Natural killer cell (primary cell): ENCODE measurements around the gene SSBP2. TPM values are rescaled to one million over a fixed set of nuclear protein-coding genes. Genes with fewer than 3 reads are reported as not detected.

Experiments
- ATAC-seq, 3 donors: fragments of 150-1000 bp in 2 of 3; fragments of 200-7000 bp in 1 of 3; cut with Tn5 transposase; 1 replicate in 1 of 3; 2 replicates in 2 of 3; pipeline ENCODE4 v1.10.0; 2021; ENCODE audit warnings: mild to moderate bottlenecking in 2 of 3, moderate library complexity in 2 of 3
- DNase-seq, 2 donors: peaks; one replicate each; pipeline versions ENCODE4 v3.0.0 to v3.0.0-alpha.2; 2013 to 2021; ENCODE audit warnings: mixed read lengths in 1 of 2
- H3K27ac ChIP-seq: one replicate; pipeline ENCODE4 v1.5.1; 2013; ENCODE audit warnings: mild to moderate bottlenecking, low read length
- H3K27me3 ChIP-seq: one replicate; pipeline ENCODE4 v1.6.1; 2013; ENCODE audit warnings: low read length; ENCODE audit not compliant: control insufficient read depth, insufficient read depth
- H3K36me3 ChIP-seq: one replicate; pipeline ENCODE4 v1.6.1; 2013; ENCODE audit warnings: low read length; ENCODE audit not compliant: control insufficient read depth, insufficient read depth
- H3K4me1 ChIP-seq: one replicate; pipeline ENCODE4 v1.6.1; 2013; ENCODE audit warnings: low read length; ENCODE audit not compliant: control insufficient read depth, insufficient read depth
- H3K4me3 ChIP-seq: one replicate; pipeline ENCODE4 v1.5.1; 2013; ENCODE audit warnings: low read length
- H3K9me3 ChIP-seq: one replicate; pipeline ENCODE4 v1.6.1; 2013; ENCODE audit warnings: low read length; ENCODE audit not compliant: control insufficient read depth, insufficient read depth
- H3K27ac Mint-ChIP-seq, 2 donors: one replicate each; pipeline ENCODE4 v1.8.0; 2022; ENCODE audit warnings: mild to moderate bottlenecking in 2 of 2, mixed read lengths in 2 of 2, moderate library complexity in 1 of 2
- H3K27me3 Mint-ChIP-seq, 2 donors: one replicate each; pipeline ENCODE4 v1.8.0; 2022; ENCODE audit warnings: low read depth in 2 of 2, mixed read lengths in 2 of 2
- H3K36me3 Mint-ChIP-seq: one replicate; pipeline ENCODE4 v1.8.0; 2022; ENCODE audit warnings: mixed read lengths
- H3K4me1 Mint-ChIP-seq, 2 donors: one replicate each; pipeline ENCODE4 v1.8.0; 2022; ENCODE audit warnings: mixed read lengths in 2 of 2
- H3K4me3 Mint-ChIP-seq: one replicate; pipeline ENCODE4 v1.8.0; 2022; ENCODE audit warnings: mild to moderate bottlenecking, moderate library complexity, mixed read lengths
- H3K9me3 Mint-ChIP-seq, 2 donors: one replicate each; pipeline ENCODE4 v1.8.0; 2022; ENCODE audit warnings: mixed read lengths in 2 of 2
- CTCF ChIP-seq: fragments of 200-600 bp; IDR thresholded peaks from one replicate; pipeline ENCODE4 v1.8.0; 2022; ENCODE audit warnings: antibody characterized with exemption
- WGBS: methylation state at CpG from one replicate; pipeline ENCODE4 v1.1.7; 2013; ENCODE audit warnings: missing lambda C conversion rate; ENCODE audit not compliant: insufficient coverage; 5-methylcytosine and 5-hydroxymethylcytosine counted together
- intact Hi-C: fragments of 100-400 bp; cut with micrococcal nuclease; formaldehyde crosslinking; loops from one replicate; pipeline ENCODE4 v1.14.2; 2022
- total RNA-seq, 4 donors: library from RNA; stranded (reverse); fragments of 120-200 nt in 1 of 4; gene quantifications; one replicate each; pipeline versions ENCODE4 v1.2.3 to v1.2.4, GENCODE V29; 2013 to 2022

The SSBP2 gene
- total RNA-seq, 3 donors from 2014 or later (not counting 1 experiment from before 2014, with no cell fraction given) = 13.1 to 17.3 (median 14.8) TPM

DNA sequence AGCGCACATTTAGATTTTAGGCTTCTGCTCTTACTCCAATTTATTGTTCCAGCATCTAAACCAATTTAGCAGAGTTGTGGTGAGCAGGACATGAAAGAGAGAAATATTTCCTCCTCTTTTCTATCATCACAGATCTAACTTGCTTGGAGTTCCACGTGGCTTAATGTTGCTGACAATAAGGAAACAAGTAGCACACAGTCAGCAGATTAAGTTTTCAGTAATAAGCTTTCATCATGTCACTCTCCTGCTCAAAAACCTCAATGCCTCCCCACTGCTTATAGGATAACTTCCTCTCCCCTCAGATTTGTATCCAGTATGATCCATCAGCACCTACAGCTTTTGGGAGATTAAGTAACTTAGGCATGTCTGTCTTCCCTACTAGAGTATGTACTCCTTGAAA, 10.4 kb upstream of the SSBP2 start:
- Histone ChIP-seq H3K4me1 (no peaks in the 10 kb centered on the region), H3K4me3 (no peak overlapping the region), H3K27ac (no peak overlapping the region), H3K27me3 (no peaks in the 10 kb centered on the region), H3K9me3 (no peaks in the 10 kb centered on the region), H3K36me3 (no peaks in the 10 kb centered on the region)
- ATAC-seq (no peak), DNase-seq (no peak)
- H3K27ac Mint-ChIP-seq = no peak overlapping the region
- no peaks in the 10 kb centered on the region for H3K36me3 Mint-ChIP-seq
- H3K9me3 Mint-ChIP-seq = no peaks in the 10 kb centered on the region
- 50% methylated on average over 2 of the region's 2 CpGs for WGBS
- intact Hi-C loops = no loop called here
- peaks cover 28 to 34% of the 10 kb centered on the region in 2 donors for H3K27me3 Mint-ChIP-seq
- H3K4me3 Mint-ChIP-seq = no peak overlapping the region
- no peak for TF ChIP-seq CTCF
- no peaks in the 10 kb centered on the region for H3K4me1 Mint-ChIP-seq

DNA sequence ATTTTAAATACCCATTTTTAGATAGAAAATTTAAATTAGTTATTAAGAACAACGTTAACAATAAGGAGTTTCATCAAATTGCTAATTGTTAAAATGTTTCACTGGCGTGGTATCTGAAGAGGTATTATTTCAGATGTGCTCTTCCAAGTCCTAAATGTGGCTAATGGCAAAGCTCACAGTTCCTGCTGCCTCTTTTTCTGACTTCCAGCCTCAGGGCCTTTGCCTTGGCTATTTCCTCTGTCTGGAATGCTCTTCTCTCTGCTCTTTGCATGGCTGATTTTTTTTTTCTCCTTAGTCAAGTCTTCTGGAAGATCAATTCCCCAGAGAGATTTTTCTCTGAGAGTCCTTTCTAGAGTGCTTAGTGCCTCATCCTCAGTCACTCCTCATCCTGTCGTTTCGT, 9.6 kb upstream of the SSBP2 start:
- H3K27ac ChIP-seq = no peak overlapping the region
- H3K36me3 ChIP-seq = no peaks in the 10 kb centered on the region
- no peaks in the 10 kb centered on the region for H3K9me3 Mint-ChIP-seq
- TF ChIP-seq CTCF = no peak
- no peaks in the 10 kb centered on the region for H3K9me3 ChIP-seq
- H3K27me3 ChIP-seq = no peaks in the 10 kb centered on the region
- H3K36me3 Mint-ChIP-seq = no peaks in the 10 kb centered on the region
- no peak overlapping the region for H3K4me3 Mint-ChIP-seq
- no peaks in the 10 kb centered on the region for H3K4me1 ChIP-seq
- no peak overlapping the region for H3K4me3 ChIP-seq
- 80% methylated on average over 4 of the region's 4 CpGs for WGBS
- intact Hi-C loops = no loop called here
- DNase-seq (no peak), ATAC-seq (no peak)
- H3K27ac Mint-ChIP-seq = no peak overlapping the region
- no peaks in the 10 kb centered on the region for H3K4me1 Mint-ChIP-seq
- H3K27me3 Mint-ChIP-seq = peaks cover 28 to 38% of the 10 kb centered on the region in 2 donors

GRCh38 chr5:81759632-81760005, 8.7 kb upstream of the SSBP2 start:
- no peak for ATAC-seq
- no peak overlapping the region for H3K27ac Mint-ChIP-seq
- no peaks in the 10 kb centered on the region for H3K4me1 ChIP-seq
- H3K9me3 ChIP-seq = no peaks in the 10 kb centered on the region
- no peaks in the 10 kb centered on the region for H3K36me3 ChIP-seq
- no peak for DNase-seq
- H3K4me3 ChIP-seq = no peak overlapping the region
- no peaks in the 10 kb centered on the region for H3K9me3 Mint-ChIP-seq
- TF ChIP-seq CTCF = no peak
- H3K27me3 ChIP-seq = no peaks in the 10 kb centered on the region
- intact Hi-C loops = no loop called here
- H3K4me3 Mint-ChIP-seq = no peak overlapping the region
- H3K27me3 Mint-ChIP-seq = peaks cover 28 to 38% of the 10 kb centered on the region in 2 donors
- H3K4me1 Mint-ChIP-seq = no peaks in the 10 kb centered on the region
- H3K27ac ChIP-seq = no peak overlapping the region
- WGBS = 54% methylated on average over 5 of the region's 6 CpGs
- H3K36me3 Mint-ChIP-seq = no peaks in the 10 kb centered on the region

DNA sequence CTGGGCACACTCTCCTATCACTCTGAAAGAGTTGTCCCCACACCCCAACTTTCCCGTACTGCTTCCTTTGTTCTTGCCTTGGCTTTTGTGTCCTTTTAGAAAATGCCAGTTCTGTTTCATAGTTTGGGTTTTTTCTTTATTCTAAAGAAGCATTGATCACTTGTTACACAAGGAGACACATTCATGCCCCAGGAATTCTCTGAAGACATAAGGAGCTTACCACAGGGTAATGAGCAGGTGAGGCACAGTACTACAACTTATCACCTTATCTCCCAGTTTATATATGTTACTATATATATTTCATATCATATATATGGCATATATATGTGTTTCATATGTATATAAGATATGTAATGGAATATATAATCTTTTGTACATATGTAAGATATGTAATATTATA, 6.5 kb upstream of the SSBP2 start:
- no CpG with 5 or more reads among the region's 1 CpG for WGBS
- Mint-ChIP-seq H3K27me3 (peaks cover 25 to 38% of the 10 kb centered on the region in 2 donors), H3K27ac (no peak overlapping the region), H3K4me1 (no peaks in the 10 kb centered on the region), H3K36me3 (no peaks in the 10 kb centered on the region), H3K4me3 (no peak overlapping the region), H3K9me3 (no peaks in the 10 kb centered on the region)
- Histone ChIP-seq H3K9me3 (no peaks in the 10 kb centered on the region), H3K36me3 (no peaks in the 10 kb centered on the region), H3K4me1 (no peaks in the 10 kb centered on the region), H3K4me3 (no peak overlapping the region), H3K27me3 (no peaks in the 10 kb centered on the region), H3K27ac (no peak overlapping the region)
- ATAC-seq (no peak), DNase-seq (no peak)
- TF ChIP-seq CTCF = no peak
- intact Hi-C loops = no loop called here
